NT2/D1 (cell line): ENCODE results near the gene OR14I1.

Experiments
- YY1 ChIP-seq: IDR thresholded peaks from 2 replicates; pipeline ENCODE4 v1.6.1; 2011; ENCODE audit not compliant: insufficient read length, insufficient read depth
- ZNF274 ChIP-seq: IDR thresholded peaks from 2 replicates; pipeline ENCODE4 v1.6.1; 2011; ENCODE audit warnings: mild to moderate bottlenecking, low read depth, low read length

DNA sequence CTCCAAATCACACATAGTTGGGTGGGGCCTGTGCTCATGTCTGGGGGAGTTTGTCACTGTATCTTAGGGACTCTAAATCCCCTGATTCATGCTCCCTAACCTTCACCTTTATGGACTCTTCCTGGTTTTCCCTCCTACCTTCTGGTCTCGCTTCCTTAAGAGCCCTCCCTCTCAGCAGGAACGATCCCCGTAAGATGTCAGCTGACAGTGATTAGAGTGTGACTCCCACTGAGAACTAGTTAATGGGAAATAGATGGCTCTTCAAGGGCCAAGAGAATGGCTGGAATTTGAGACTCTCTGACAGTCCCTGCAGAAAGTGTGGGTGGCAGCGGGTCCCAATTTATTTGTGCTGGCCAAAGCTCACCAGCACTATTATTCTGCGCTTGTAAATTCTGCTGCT is 31.0 kb upstream of the OR14I1 start:
- TF ChIP-seq ZNF274: no peak
- TF ChIP-seq YY1: no peak
